CD14-positive monocyte (primary cell): Measurements from ENCODE around the gene ESRRA. TPM values are rescaled to one million over a fixed set of nuclear protein-coding genes. Genes with fewer than 3 reads are reported as not detected.

Source experiments
- DNase-seq, 3 donors: peaks; one replicate each; pipeline ENCODE4 v3.0.0-alpha.2; 2011 to 2022
- H2AFZ ChIP-seq: 2 replicates; pipeline ENCODE4 v1.6.0; 2012; ENCODE audit warnings: mild to moderate bottlenecking, low read depth, low read length, inconsistent platforms; ENCODE audit not compliant: insufficient read depth, poor library complexity, severe bottlenecking
- H3K27ac ChIP-seq, 2 donors: 1 replicate in 1 of 2; 2 replicates in 1 of 2; pipeline ENCODE4 v1.5.1; 2012 to 2013; ENCODE audit warnings: low read length in 2 of 2, control low read depth in 1 of 2, inconsistent platforms in 1 of 2, low read depth in 1 of 2, mild to moderate bottlenecking in 1 of 2
- H3K27me3 ChIP-seq, 2 donors: one replicate each; pipeline versions ENCODE4 v1.6.0 to v1.6.1; 2011 to 2013; ENCODE audit warnings: low read length in 2 of 2; ENCODE audit not compliant: control insufficient read depth in 2 of 2, insufficient read depth in 2 of 2
- H3K36me3 ChIP-seq, 2 donors: replicated peaks in 1 of 2; 1 replicate in 1 of 2; 2 replicates in 1 of 2; pipeline versions ENCODE4 v1.5.1 to v1.6.1; 2012 to 2013; ENCODE audit warnings: low read length in 2 of 2, control low read depth in 1 of 2, inconsistent platforms in 1 of 2, mild to moderate bottlenecking in 1 of 2; ENCODE audit not compliant: insufficient read depth in 2 of 2, control insufficient read depth in 1 of 2
- H3K4me1 ChIP-seq, 2 donors: 1 replicate in 1 of 2; 2 replicates in 1 of 2; pipeline versions ENCODE4 v1.5.1 to v1.6.1; 2012 to 2013; ENCODE audit warnings: low read length in 2 of 2, control low read depth in 1 of 2, inconsistent platforms in 1 of 2, mild to moderate bottlenecking in 1 of 2, moderate library complexity in 1 of 2; ENCODE audit not compliant: insufficient read depth in 2 of 2, control insufficient read depth in 1 of 2
- H3K4me2 ChIP-seq: replicated peaks from 2 replicates; pipeline ENCODE3; 2012; ENCODE audit warnings: low read length, moderate library complexity, mild to moderate bottlenecking; ENCODE audit not compliant: poor library complexity, severe bottlenecking; ENCODE audit errors: extremely low read depth
- H3K4me3 ChIP-seq, 3 experiments: fragments of 200-600 bp in 1 of 3; sonication (generic) in 1 of 3; replicated peaks in 1 of 3; 1 replicate in 2 of 3; 2 replicates in 1 of 3; pipeline ENCODE4 v1.5.1; 2011 to 2013; ENCODE audit warnings: low read length in 3 of 3, mild to moderate bottlenecking in 3 of 3, control low read depth in 2 of 3, low read depth in 2 of 3, inconsistent platforms in 1 of 3, moderate library complexity in 1 of 3
- H3K79me2 ChIP-seq: 2 replicates; pipeline ENCODE4 v1.6.0; 2012; ENCODE audit warnings: mild to moderate bottlenecking, control low read depth, inconsistent platforms, low read length, moderate library complexity; ENCODE audit not compliant: insufficient read depth
- H3K9ac ChIP-seq: 2 replicates; pipeline ENCODE4 v1.6.0; 2017; ENCODE audit warnings: low read length, mild to moderate bottlenecking; ENCODE audit not compliant: insufficient read depth, poor library complexity, severe bottlenecking
- H3K9me3 ChIP-seq, 2 donors: replicated peaks in 1 of 2; 1 replicate in 1 of 2; 2 replicates in 1 of 2; pipeline versions ENCODE4 v1.5.1 to v1.6.1; 2012 to 2013; ENCODE audit warnings: low read length in 2 of 2, control low read depth in 1 of 2; ENCODE audit not compliant: control insufficient read depth in 1 of 2, insufficient read depth in 1 of 2
- H4K20me1 ChIP-seq: 2 replicates; pipeline ENCODE4 v1.6.0; 2012; ENCODE audit warnings: mild to moderate bottlenecking, low read length, control low read depth, moderate library complexity; ENCODE audit not compliant: insufficient read depth
- H3K27ac Mint-ChIP-seq, 7 donors: one replicate each; pipeline ENCODE4 v1.8.0; 2020; ENCODE audit warnings: mild to moderate bottlenecking in 7 of 7, mixed read lengths in 7 of 7, moderate library complexity in 6 of 7, inconsistent platforms in 2 of 7
- H3K27me3 Mint-ChIP-seq, 3 donors: one replicate each; pipeline ENCODE4 v1.8.0; 2021 to 2022; ENCODE audit warnings: low read depth in 3 of 3, mild to moderate bottlenecking in 3 of 3, mixed read lengths in 3 of 3, moderate library complexity in 3 of 3, inconsistent platforms in 1 of 3
- H3K36me3 Mint-ChIP-seq, 2 donors: one replicate each; pipeline ENCODE4 v1.8.0; 2020; ENCODE audit warnings: mixed read lengths in 2 of 2, inconsistent platforms in 1 of 2, mild to moderate bottlenecking in 1 of 2
- H3K4me1 Mint-ChIP-seq: one replicate; pipeline ENCODE4 v1.8.0; 2020; ENCODE audit warnings: mild to moderate bottlenecking, mixed read lengths
- H3K4me3 Mint-ChIP-seq, 2 donors: one replicate each; pipeline ENCODE4 v1.8.0; 2020; ENCODE audit warnings: mild to moderate bottlenecking in 2 of 2, mixed read lengths in 2 of 2, moderate library complexity in 1 of 2
- H3K9me3 Mint-ChIP-seq, 7 donors: one replicate each; pipeline ENCODE4 v1.8.0; 2020 to 2022; ENCODE audit warnings: mixed read lengths in 7 of 7, mild to moderate bottlenecking in 6 of 7, moderate library complexity in 6 of 7, inconsistent platforms in 2 of 7
- WGBS: methylation state at CpG from one replicate; pipeline ENCODE4 v1.1.5; 2013; ENCODE audit warnings: missing lambda C conversion rate; ENCODE audit not compliant: insufficient coverage; 5-methylcytosine and 5-hydroxymethylcytosine counted together
- intact Hi-C, 2 donors: fragments of 100-400 bp; cut with micrococcal nuclease; formaldehyde crosslinking; loops; one replicate each; pipeline versions ENCODE4 v1.15.0 to v1.15.1; 2023
- polyA plus RNA-seq, 3 donors: library from polyadenylated mRNA; depleted of rRNA in 1 of 3; unstranded in 2 of 3; stranded (reverse) in 1 of 3; fragments of 300-500 nt in 2 of 3; fragments of >200 nt in 1 of 3; fragmentation: Illumina TruSeq in 2 of 3; gene quantifications; 1 replicate in 2 of 3; 2 replicates in 1 of 3; pipeline ENCODE4 v1.2.3, GENCODE V29; 2012 to 2021
- TF ChIP-seq, protein P1 (sequence below): fragments of 200-600 bp; IDR thresholded peaks from one replicate; pipeline ENCODE4 v1.8.0; 2022; ENCODE audit warnings: antibody characterized with exemption, mild to moderate bottlenecking

Gene ESRRA
- polyA plus RNA-seq, 3 donors: 15.3 to 45.7 (median 18.3) TPM

DNA sequence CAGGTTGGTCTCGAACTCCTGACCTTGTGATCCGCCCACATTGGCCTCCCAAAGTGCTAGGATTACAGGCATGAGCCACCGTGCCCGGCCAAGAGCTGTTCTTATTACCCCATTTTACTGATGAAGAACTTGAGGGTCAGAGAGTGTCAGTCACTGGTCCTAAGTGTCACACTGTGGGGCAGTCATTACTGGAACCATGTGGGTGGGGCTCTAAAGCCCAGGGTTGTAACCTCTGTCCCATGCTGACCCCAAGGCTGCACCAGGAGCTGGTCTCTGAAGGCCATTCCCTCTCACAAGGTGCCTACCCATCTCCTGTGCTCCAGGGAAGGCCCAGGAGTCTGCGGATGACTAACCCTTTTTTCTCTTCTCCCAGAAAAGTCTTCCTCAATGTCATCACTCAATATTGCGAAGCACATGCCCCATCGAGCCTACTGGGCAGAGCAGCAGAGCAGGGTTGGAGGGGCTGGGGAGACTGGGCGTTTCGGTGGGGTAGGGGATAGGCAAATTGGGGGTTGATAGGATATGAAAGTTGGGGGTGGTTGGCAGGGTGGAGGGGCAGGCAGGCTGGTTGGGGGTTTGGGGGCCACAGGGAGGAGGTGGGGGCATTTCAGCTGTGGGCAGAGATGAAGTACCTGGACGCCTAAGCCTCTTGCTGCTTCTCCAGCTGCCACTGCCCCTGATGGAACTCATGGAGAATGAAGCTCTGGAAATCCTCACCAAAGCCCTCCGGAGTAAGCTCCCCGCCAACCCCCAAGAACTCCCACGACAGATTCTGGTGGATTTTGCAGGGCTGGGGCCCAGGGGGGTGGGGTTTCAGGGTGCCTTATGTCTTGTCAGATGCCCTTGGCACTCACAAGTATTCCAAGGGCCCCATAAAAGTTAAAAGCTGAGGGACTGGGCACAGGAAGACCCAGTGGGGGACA lies 2.0 kb upstream of the ESRRA start:
- H3K4me3 Mint-ChIP-seq: peak overlapping the region in 1 of 2 donors; percentile 79

DNA sequence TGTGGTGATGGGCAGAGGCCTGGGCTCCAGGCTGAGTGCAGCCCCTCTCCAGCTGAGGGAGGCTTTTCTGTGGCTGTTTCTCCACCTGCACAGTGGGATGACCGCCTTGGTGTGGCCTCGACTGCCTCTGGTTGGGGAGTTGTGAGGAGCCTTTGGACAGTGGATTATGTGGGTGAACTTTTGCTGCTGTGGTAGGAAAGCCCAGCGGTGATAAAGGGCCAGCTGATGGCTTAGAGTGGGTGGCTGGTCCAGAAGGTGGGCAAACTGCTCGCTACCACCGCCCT lies 1.4 kb upstream of the ESRRA start:
- H2AFZ ChIP-seq: no peak overlapping the region
- peaks cover 48 to 59% of the 10 kb centered on the region in 2 donors for H3K4me1 ChIP-seq

More for the DNA sequence above, 2.0 kb upstream of the ESRRA start:
- peaks cover 3 to 4% of the 10 kb centered on the region in 2 donors for H3K9me3 ChIP-seq
- H3K27ac ChIP-seq: peak overlapping the region; percentile 96 to 97
- H3K9ac ChIP-seq: peak overlapping the region; percentile 83
- H4K20me1 ChIP-seq: peaks cover 26% of the 10 kb centered on the region
- H3K4me2 ChIP-seq: peak overlapping the region; percentile 75
- peaks cover 11% of the 10 kb centered on the region in 2 donors for H3K36me3 Mint-ChIP-seq
- peaks cover 26% of the 10 kb centered on the region for H3K79me2 ChIP-seq
- H3K4me1 Mint-ChIP-seq: peaks cover 59% of the 10 kb centered on the region
- intact Hi-C loops: loop anchor here (1.0 to 5.0 kb wide), 5 partner anchors 33 to 97 kb away; partner anchors contain the start of genes FKBP2 (in 2 of the 2) and FERMT3 (in 1 of the 2)
- H3K4me3 ChIP-seq: peak overlapping the region in 1 of 3 experiments; percentile 91
- peaks cover 0 to 17% (median 8%) of the 10 kb centered on the region in 7 donors for H3K9me3 Mint-ChIP-seq
- peak in 1 of 3 donors; percentile 33 for DNase-seq
- TF ChIP-seq, protein P1, sequence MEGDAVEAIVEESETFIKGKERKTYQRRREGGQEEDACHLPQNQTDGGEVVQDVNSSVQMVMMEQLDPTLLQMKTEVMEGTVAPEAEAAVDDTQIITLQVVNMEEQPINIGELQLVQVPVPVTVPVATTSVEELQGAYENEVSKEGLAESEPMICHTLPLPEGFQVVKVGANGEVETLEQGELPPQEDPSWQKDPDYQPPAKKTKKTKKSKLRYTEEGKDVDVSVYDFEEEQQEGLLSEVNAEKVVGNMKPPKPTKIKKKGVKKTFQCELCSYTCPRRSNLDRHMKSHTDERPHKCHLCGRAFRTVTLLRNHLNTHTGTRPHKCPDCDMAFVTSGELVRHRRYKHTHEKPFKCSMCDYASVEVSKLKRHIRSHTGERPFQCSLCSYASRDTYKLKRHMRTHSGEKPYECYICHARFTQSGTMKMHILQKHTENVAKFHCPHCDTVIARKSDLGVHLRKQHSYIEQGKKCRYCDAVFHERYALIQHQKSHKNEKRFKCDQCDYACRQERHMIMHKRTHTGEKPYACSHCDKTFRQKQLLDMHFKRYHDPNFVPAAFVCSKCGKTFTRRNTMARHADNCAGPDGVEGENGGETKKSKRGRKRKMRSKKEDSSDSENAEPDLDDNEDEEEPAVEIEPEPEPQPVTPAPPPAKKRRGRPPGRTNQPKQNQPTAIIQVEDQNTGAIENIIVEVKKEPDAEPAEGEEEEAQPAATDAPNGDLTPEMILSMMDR: no peak
- peaks cover 18 to 26% of the 10 kb centered on the region in 2 donors for H3K27me3 ChIP-seq
- H3K36me3 ChIP-seq: peaks cover 9 to 12% of the 10 kb centered on the region in 2 donors
- H3K27ac Mint-ChIP-seq: peak overlapping the region in 6 of 7 donors; percentile 68 to 99 (median 98)
- H3K4me1 ChIP-seq: peaks cover 48 to 60% of the 10 kb centered on the region in 2 donors
- 83% methylated on average over 8 of the region's 13 CpGs for WGBS
- peaks cover 30 to 40% (median 39%) of the 10 kb centered on the region in 3 donors for H3K27me3 Mint-ChIP-seq
- H2AFZ ChIP-seq: no peak overlapping the region

More for the DNA sequence above, 1.4 kb upstream of the ESRRA start:
- peak overlapping the region; percentile 79 to 89 for H3K4me3 Mint-ChIP-seq
- H3K4me2 ChIP-seq: peak overlapping the region; percentile 75
- DNase-seq: no peak
- TF ChIP-seq, protein P1: no peak
- peak overlapping the region; percentile 96 to 97 for H3K27ac ChIP-seq
- peaks cover 11% of the 10 kb centered on the region in 2 donors for H3K36me3 Mint-ChIP-seq
- WGBS: 70% methylated on average over 2 of the region's 5 CpGs
- peak overlapping the region; percentile 96 to 99 (median 99) for H3K27ac Mint-ChIP-seq
- peaks cover 9 to 12% of the 10 kb centered on the region in 2 donors for H3K36me3 ChIP-seq
- H3K79me2 ChIP-seq: peaks cover 28% of the 10 kb centered on the region
- intact Hi-C loops: loop anchor here (1.0 to 5.0 kb wide), 5 partner anchors 34 to 97 kb away; partner anchors contain the start of genes FKBP2 (in 2 of the 2) and FERMT3 (in 1 of the 2)
- H3K4me1 Mint-ChIP-seq: peaks cover 56% of the 10 kb centered on the region
- peak overlapping the region; percentile 83 for H3K9ac ChIP-seq
- peaks cover 0 to 12% (median 6%) of the 10 kb centered on the region in 7 donors for H3K9me3 Mint-ChIP-seq
- H3K27me3 Mint-ChIP-seq: peaks cover 24 to 34% (median 33%) of the 10 kb centered on the region in 3 donors
- H3K9me3 ChIP-seq: peaks cover 0 to 3% of the 10 kb centered on the region in 2 donors
- peak overlapping the region; percentile 28 to 91 (median 70) for H3K4me3 ChIP-seq
- H3K27me3 ChIP-seq: peaks cover 12 to 20% of the 10 kb centered on the region in 2 donors
- H4K20me1 ChIP-seq: peaks cover 26% of the 10 kb centered on the region
